SKM-1 treated with dmso at 0.1 percent for 144 hours (cell line): Measurements from ENCODE around the gene TGFBR3.

Experiments used
- DNase-seq: peaks from one replicate; lab custom pipeline; 2025; ENCODE audit not compliant: unreplicated experiment; lab: John Stamatoyannopoulos, UW

The TGFBR3 gene

GRCh38 chr1:91764471-91765115, 121.4 kb downstream of the TGFBR3 start:
- no peak for DNase-seq

GRCh38 chr1:91763252-91763651, 122.7 kb downstream of the TGFBR3 start:
- DNase-seq = no peak

DNA sequence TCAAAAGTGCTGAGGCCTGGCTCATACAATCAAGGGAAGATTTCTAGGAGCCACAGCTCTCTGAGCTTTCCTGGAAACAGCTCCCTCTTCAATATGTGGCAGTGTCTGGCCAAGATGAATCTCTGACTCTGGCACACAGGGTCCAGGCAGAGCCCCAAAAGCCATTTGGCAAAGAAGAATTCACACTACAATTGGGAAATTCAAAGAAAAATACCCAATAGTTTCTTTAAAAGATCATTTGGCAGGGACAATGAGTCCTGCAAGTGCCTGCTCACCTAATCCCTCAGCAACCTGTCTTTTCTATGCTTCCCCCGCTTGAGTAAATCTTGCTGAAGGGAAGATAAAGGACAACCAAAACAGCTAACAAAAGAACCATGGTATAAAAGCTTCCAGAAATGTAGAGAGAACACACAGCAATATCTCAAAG, 124.6 kb downstream of the TGFBR3 start:
- DNase-seq = no peak

GRCh38 chr1:91760512-91760911, 125.4 kb downstream of the TGFBR3 start:
- DNase-seq = no peak

DNA sequence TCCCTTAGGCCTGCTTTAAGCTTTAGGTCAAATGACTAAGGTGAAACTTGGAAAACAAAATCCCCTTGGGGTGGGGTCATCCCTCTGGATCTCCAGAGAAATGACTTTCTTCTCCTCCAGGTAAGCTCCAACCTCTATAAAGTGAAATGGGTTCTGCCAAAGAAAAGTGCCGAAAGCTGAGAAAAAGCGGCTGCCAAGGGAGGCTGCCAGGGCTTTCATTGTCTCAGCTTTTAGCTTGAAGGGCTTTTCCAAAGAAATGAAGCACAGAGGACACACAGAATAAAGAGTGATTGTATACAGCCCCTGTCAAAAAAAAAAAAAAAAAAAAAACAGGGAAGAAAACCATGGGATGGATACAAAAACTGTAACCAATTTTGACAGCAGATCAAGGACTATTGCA, 126.9 kb downstream of the TGFBR3 start:
- DNase-seq = no peak

DNA sequence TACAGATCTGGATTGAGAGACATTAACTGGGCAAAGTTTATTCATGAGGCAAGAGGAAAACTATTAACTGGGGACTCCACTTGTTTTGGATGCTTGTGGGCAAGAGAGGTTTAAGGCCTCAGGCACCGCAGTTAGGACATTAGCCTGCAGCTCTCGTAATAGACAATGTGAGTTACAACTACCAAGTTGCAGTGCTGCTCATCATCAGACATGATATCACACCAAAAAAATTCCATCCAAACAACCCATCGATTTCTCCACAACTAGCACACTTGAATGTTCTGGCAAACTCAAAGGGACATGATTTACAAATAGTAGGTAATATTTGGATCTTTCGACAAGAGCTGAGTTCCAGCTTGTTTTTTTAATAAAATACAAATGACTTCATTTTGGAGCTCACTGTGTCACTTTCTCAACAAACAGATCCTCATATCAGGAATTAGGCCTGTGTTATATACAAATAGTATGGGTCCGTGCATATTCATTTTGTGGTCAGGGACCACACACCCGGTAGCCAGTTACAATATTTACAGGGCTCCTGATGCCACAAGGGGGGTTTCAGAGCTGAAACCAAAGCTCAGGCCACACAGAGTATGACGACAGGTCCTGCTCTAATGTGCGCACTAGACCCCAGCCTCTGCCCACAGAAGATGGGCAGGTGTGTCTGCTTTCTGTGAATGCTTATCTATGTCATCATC, 128.0 kb downstream of the TGFBR3 start:
- DNase-seq = no peak

GRCh38 chr1:91755702-91756287, 130.2 kb downstream of the TGFBR3 start:
- no peak for DNase-seq

GRCh38 chr1:91754816-91755580, 131.0 kb downstream of the TGFBR3 start:
- no peak for DNase-seq

- no peak for DNase-seq
These were observed 131.6 kb downstream of the TGFBR3 start for GRCh38 chr1:91754348-91754747.

- DNase-seq = no peak
These were observed 132.1 kb downstream of the TGFBR3 start for GRCh38 chr1:91753878-91754277.

GRCh38 chr1:91752324-91752723, 133.6 kb downstream of the TGFBR3 start:
- no peak for DNase-seq

DNA sequence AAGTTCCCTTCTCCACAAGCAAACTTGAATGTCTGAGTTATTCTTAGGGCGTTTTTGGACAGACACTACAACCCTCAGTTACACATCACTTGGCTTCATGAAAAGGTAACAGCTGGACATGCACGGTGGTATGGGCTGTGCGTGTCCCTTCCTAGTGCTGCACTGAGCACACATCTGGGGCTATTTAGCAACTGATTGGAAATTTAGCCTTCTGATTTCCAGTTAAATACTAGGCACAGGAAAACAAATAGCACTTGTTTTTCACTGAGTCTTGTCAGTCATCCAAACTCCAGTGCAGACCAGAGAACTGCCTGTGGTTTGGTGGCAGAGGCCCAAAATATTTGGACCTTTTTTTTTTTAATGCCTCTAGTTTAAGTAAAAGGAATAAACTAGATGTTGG, 134.7 kb downstream of the TGFBR3 start:
- no peak for DNase-seq

- DNase-seq = no peak
These were observed 135.5 kb downstream of the TGFBR3 start for GRCh38 chr1:91750398-91750996.

DNA sequence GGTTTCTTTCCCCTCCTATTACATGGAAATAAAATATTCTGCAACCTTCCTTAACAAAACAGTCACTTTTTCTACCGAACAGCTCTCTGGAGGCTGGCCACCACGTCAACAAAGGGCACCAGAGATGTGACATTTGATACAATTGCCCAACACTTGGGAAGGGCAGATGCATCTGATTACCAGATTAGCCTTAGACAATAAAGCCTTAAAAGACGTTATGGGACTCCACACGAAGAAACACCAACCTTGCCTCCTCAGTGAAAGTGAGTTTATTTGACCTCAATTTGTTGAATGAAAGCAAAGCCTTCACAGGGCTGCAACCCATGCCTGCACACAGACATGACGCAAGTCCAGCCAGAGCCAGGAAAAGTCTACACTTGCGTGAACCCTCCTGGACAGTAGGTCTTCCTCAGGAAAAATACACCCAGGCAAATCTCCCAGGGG, 136.1 kb downstream of the TGFBR3 start:
- DNase-seq = no peak

GRCh38 chr1:91747666-91748065, 138.3 kb downstream of the TGFBR3 start:
- DNase-seq = no peak

DNA sequence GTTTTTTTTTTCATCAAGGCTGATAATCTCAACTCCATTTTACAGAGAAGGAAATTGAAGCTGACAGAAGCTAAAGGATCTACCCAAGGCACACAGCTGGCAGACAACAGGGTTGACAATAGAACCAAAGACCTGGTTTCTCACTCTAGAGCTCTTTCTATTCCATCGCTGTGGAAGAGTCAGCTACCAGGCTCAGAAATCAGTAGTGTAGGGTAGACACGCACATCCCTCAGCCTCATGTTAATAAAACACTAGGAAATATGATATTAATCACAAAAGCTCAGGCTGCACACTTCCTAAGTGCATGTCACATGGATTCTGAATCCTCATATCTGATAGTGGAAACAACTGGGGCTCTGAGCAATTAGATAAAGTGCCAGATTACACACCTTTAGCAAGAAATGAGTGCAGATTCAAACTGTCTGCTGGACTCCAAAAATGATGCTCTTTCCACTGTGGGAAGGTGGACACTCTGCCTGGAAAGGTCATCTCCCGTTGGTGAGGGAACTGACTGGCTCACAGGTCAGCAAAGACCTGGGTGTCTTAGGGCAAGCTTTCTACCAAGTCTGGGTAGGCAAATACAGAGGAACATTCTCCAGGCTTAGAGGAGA, 139.1 kb downstream of the TGFBR3 start:
- no peak for DNase-seq

DNA sequence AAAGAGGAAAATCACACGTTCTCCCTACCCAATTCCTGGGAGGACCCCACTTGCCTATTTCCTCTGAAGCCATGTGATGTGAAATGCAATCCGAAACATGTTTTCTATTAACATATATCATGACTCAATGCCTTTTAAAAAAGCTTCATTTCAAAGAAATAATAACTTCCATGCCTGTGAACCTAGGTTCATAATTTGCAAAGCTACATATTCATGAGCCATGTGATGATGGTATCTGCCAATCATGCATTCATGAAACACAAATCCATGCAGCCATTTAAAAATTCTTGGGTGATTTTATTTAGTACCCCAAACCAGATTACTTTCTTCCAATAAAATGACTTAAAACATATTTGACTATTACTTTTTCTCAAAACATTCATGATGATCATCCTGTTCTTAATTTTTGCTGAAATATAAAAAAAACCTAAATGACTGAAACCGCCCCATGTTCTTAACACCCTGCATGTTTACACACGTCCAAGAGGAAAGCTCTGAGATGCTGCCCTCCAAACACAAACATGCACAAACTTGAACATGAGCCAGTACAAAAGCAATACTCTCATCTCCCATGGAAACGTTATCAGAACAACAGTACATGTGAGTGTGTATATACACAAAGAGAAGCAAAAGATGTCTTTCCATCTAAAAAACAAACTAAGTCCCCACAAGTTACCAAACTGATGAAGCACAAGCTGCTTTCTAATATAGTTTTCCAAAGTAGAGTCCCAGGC, 140.1 kb downstream of the TGFBR3 start:
- DNase-seq = no peak

DNA sequence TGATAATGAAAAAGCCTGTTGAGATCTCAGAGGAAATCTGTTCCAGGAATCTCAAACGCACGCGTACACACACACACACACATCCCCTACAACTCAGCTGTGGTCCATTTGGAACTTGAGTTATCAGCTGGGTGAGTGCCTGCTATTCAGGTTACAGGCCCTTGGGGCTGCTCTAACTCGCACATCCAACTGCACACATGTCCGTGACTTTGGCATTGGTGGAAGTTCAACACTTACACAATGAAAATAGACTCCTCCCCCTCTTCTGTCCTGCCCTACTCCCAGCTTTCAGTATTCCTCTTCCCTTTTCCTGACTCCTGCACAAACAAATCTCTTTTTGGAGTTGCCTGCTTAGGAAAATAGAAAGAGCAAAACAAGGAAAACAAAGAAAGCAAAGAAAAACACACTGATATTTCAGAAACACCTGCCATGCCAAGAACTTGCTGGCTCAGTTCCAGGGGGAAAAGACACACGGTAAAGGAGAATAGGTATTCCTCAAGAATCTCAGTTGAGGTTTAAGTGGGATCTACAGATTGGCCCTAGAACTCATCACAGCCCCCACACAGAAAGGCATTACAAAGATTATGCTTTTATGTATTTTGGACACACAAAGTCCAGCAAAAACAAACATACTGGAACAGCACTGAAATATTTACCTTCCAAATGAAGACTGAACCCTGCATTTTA, 140.9 kb downstream of the TGFBR3 start:
- no peak for DNase-seq

GRCh38 chr1:91742848-91743292, 143.1 kb downstream of the TGFBR3 start:
- no peak for DNase-seq
